HEK293T (cell line): ENCODE measurements around the gene EXOSC7.

Source experiments
- ARNT ChIP-seq: fragments of 450-650 bp; IDR thresholded peaks from 2 replicates; pipeline ENCODE4 v1.6.1; 2017; ENCODE audit warnings: mild to moderate bottlenecking
- BHLHE40 ChIP-seq: fragments of 450-650 bp; IDR thresholded peaks from 2 replicates; pipeline ENCODE4 v1.6.1; 2016; ENCODE audit warnings: mild to moderate bottlenecking, moderate library complexity, borderline replicate concordance
- CTBP1 ChIP-seq: fragments of 450-650 bp; IDR thresholded peaks from 2 replicates; pipeline ENCODE4 v1.6.1; 2016; ENCODE audit warnings: borderline replicate concordance
- FOXA1 ChIP-seq: fragments of 450-650 bp; IDR thresholded peaks from 2 replicates; pipeline ENCODE4 v1.6.1; 2016; ENCODE audit warnings: mild to moderate bottlenecking
- FOXK2 ChIP-seq: fragments of 450-650 bp; IDR thresholded peaks from 2 replicates; pipeline ENCODE4 v1.6.1; 2016; ENCODE audit warnings: mild to moderate bottlenecking
- FOXM1 ChIP-seq: fragments of 450-650 bp; IDR thresholded peaks from 2 replicates; pipeline ENCODE4 v1.6.1; 2017; ENCODE audit warnings: mild to moderate bottlenecking, borderline replicate concordance
- LEF1 ChIP-seq: fragments of 450-650 bp; IDR thresholded peaks from 2 replicates; pipeline ENCODE4 v1.6.1; 2017; ENCODE audit warnings: mild to moderate bottlenecking, borderline replicate concordance
- NFRKB ChIP-seq: fragments of 450-650 bp; IDR thresholded peaks from 2 replicates; pipeline ENCODE4 v1.6.1; 2016; ENCODE audit warnings: mild to moderate bottlenecking, moderate library complexity
- SP1 ChIP-seq: fragments of 450-650 bp; IDR thresholded peaks from 2 replicates; pipeline ENCODE4 v1.6.1; 2017
- SUZ12 ChIP-seq: fragments of 450-650 bp; IDR thresholded peaks from 2 replicates; pipeline ENCODE4 v1.6.1; 2016; ENCODE audit warnings: mild to moderate bottlenecking
- TARDBP ChIP-seq: fragments of 450-650 bp; IDR thresholded peaks from 2 replicates; pipeline ENCODE4 v1.6.1; 2016
- ZNF384 ChIP-seq: fragments of 450-650 bp; IDR thresholded peaks from 2 replicates; pipeline ENCODE4 v1.6.1; 2016

DNA sequence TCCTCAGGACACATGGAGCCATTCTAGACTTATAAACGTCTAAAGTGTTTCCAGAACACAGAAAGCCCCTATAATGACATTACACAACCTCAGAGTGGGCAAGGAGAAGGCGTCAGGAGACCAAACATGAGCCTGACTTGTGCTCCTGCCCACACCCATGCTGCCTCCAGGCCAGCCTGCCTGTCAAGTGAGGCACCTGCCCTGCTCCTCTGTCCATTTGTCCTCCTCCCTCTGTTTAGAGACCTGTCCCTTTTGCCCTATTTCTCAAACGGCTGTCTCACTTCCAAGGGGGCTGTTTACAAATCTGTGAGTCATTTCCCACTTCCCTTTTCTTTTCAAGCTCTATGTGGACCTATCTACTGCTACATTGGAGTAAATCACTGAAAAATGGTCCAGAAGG is 21.1 kb upstream of the EXOSC7 start:
- TF ChIP-seq FOXK2 = no peak
- no peak for TF ChIP-seq LEF1
- no peak for TF ChIP-seq ZNF384
- TF ChIP-seq SP1 = no peak
- TF ChIP-seq NFRKB = no peak
- no peak for TF ChIP-seq BHLHE40
- TF ChIP-seq SUZ12 = no peak
- no peak for TF ChIP-seq TARDBP
- TF ChIP-seq ARNT = no peak
- no peak for TF ChIP-seq FOXA1
- TF ChIP-seq FOXM1 = no peak
- no peak for TF ChIP-seq CTBP1
